Medulla oblongata (tissue), 1 donor: Measurements from ENCODE around the gene ZNF584.

Experiments used
- DNase-seq: peaks from one replicate; pipeline ENCODE4 v3.0.0-alpha.2; 2015; ENCODE audit errors: extremely low spot score

Gene ZNF584

GRCh38 chr19:58466089-58466759 is 57.8 kb downstream of the ZNF584 start:
- DNase-seq, result no peak

GRCh38 chr19:58466760-58467589 is 58.5 kb downstream of the ZNF584 start, which contains the start of gene ZNF324:
TSS of gene ZNF324 (plus strand) at chr19:58467080. CDS start at chr19:58469186, 2,106 bp downstream.
- DNase-seq, result peak; percentile 99
